GM19438 (cell line): ENCODE measurements around the gene CHRM4.
A peak's percentile ranks its signal among the peaks of the same experiment; 100 is the strongest.
"Not testable (repeated sequence)": the region's sequence is repeated elsewhere in the genome, so short reads cannot be mapped to it uniquely, and the experiment has no call there.

Source experiments
- ATAC-seq: cut with Tn5 transposase; IDR thresholded peaks from one replicate; pipeline ENCODE4 v1.9.1; 2021; ENCODE audit warnings: low read depth; ENCODE audit not compliant: unreplicated experiment

Gene CHRM4

GRCh38 chr11:46371262-46371661, 20.3 kb downstream of the CHRM4 start:
- ATAC-seq: not testable (repeated sequence)

- no peak for ATAC-seq
These were observed 21.3 kb downstream of the CHRM4 start for GRCh38 chr11:46370253-46370652.

GRCh38 chr11:46369458-46370152, 22.0 kb downstream of the CHRM4 start:
- peak; percentile 55 for ATAC-seq

GRCh38 chr11:46367916-46368267, 23.7 kb downstream of the CHRM4 start:
- no peak for ATAC-seq

GRCh38 chr11:46367244-46367915, 24.2 kb downstream of the CHRM4 start:
- ATAC-seq: peak; percentile 64

- no peak for ATAC-seq
These were observed 24.9 kb downstream of the CHRM4 start for GRCh38 chr11:46366661-46367161.

- ATAC-seq: no peak
These were observed 25.3 kb downstream of the CHRM4 start for GRCh38 chr11:46366260-46366659.

- ATAC-seq: no peak
These were observed 26.8 kb downstream of the CHRM4 start for GRCh38 chr11:46364791-46365190.

- ATAC-seq: no peak
These were observed 27.5 kb downstream of the CHRM4 start for GRCh38 chr11:46364056-46364455.

- no peak for ATAC-seq
These were observed 28.0 kb downstream of the CHRM4 start for GRCh38 chr11:46363455-46364005.

GRCh38 chr11:46363031-46363407, 28.6 kb downstream of the CHRM4 start:
- no peak for ATAC-seq

GRCh38 chr11:46362156-46363030, 29.2 kb downstream of the CHRM4 start:
- ATAC-seq: no peak

- ATAC-seq: peak; percentile 82
These were observed 30.1 kb downstream of the CHRM4 start for GRCh38 chr11:46361283-46362155.

- no peak for ATAC-seq
These were observed 30.7 kb downstream of the CHRM4 start for GRCh38 chr11:46360878-46361277.

- ATAC-seq: no peak
These were observed 31.6 kb downstream of the CHRM4 start for GRCh38 chr11:46359953-46360352.

- ATAC-seq: no peak
These were observed 34.1 kb downstream of the CHRM4 start for GRCh38 chr11:46357483-46357936.

GRCh38 chr11:46356924-46357482, 34.6 kb downstream of the CHRM4 start:
- ATAC-seq: no peak

- no peak for ATAC-seq
These were observed 37.9 kb downstream of the CHRM4 start for GRCh38 chr11:46353698-46354097.

GRCh38 chr11:46352063-46352841, 39.3 kb downstream of the CHRM4 start:
- ATAC-seq: no peak
